ENCODE results near the gene LIMCH1. TPM values are rescaled to one million over a fixed set of nuclear protein-coding genes. Genes with fewer than 3 reads are reported as not detected.

The LIMCH1 gene
- total RNA-seq: 7.5 and 13.2 TPM in 2 replicates

GRCh38 chr4:41538017-41538733 lies at the start of gene LIMCH1:
Gene LIMCH1, plus strand, starts transcription at chr4:41538157. Its CDS starts 67,839 bp downstream, at chr4:41605996.

GRCh38 chr4:41748571-41749475 lies 210.9 kb downstream of the LIMCH1 start, which contains the start of gene PHOX2B:
Gene PHOX2B, minus strand, starts transcription at chr4:41748725. Its CDS starts 115 bp downstream, at chr4:41748610.

Other genes starting within 250 kb of the LIMCH1 start
- gene PHOX2B, start 210.6 kb downstream of the LIMCH1 start, total RNA-seq: not detected in 2 replicates

Data from epithelial cell of umbilical artery (primary cell).